ENCODE measurements around the gene DAGLA.

- TF ChIP-seq CTCF (IDR thresholded peaks at IDR 0.05) (no peak), POLR2A (IDR thresholded peaks at IDR 0.05) (no peak)
These were observed 12.4 kb upstream of the DAGLA start for GRCh38 chr11:61667684-61668305.

All from uterus (tissue), 2 donors.